ENCODE measurements around the gene BLCAP.
"Not testable (repeated sequence)": the region's sequence is repeated elsewhere in the genome, so short reads cannot be mapped to it uniquely, and the experiment has no call there.

Gene BLCAP

DNA sequence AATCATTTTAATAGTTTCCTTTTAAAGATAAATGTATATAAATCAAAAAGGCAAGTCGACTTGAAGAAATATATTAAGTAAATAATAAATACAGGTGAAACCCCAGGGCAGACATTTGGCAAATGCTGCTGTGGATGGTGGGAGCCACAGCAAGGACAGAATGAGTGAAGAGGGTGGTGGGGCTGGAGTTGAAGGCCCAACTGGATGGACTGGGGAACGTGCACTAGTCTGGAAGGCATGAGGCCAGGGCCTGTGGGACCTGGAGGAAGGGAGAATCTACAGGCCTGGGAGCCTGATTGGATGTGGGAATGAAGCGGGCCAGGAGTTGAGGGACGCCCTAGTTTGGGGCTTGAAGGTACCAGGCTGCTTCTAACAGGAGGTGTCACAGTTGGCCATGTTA is 30.6 kb upstream of the BLCAP start:
- Histone ChIP-seq H3K4me3 (ENCODE audit: low read depth, low read length) (no peak overlapping the region), H3K36me3 (ENCODE audit: control insufficient read depth in 2 of 2, insufficient read depth in 1 of 2, low read length in 2 of 2) (no peaks in the 10 kb centered on the region), H3K9me3 (ENCODE audit: control insufficient read depth, insufficient read depth, low read depth, low read length) (no peaks in the 10 kb centered on the region), H3K4me1 (ENCODE audit: control insufficient read depth, insufficient read depth, low read length) (no peaks in the 10 kb centered on the region), H3K27ac (ENCODE audit: extremely low read depth, low read depth, low read length) (no peak overlapping the region)
- CTCF ChIA-PET = no interaction called here
- TF ChIP-seq OSR2 (tag by site-specific recombination; IDR thresholded peaks at IDR 0.05) = no peak
- POLR2A ChIA-PET = no interaction called here

- Histone ChIP-seq H3K4me1 (ENCODE audit: control insufficient read depth, insufficient read depth, low read length) (no peaks in the 10 kb centered on the region), H3K27ac (ENCODE audit: extremely low read depth, low read depth, low read length) (no peak overlapping the region), H3K36me3 (ENCODE audit: control insufficient read depth in 2 of 2, insufficient read depth in 1 of 2, low read length in 2 of 2) (no peaks in the 10 kb centered on the region), H3K9me3 (ENCODE audit: control insufficient read depth, insufficient read depth, low read depth, low read length) (no peaks in the 10 kb centered on the region), H3K4me3 (ENCODE audit: low read depth, low read length) (no peak overlapping the region)
- ChIA-PET POLR2A (no interaction called here), CTCF (no interaction called here)
- TF ChIP-seq ZNF114 (tag by site-specific recombination; IDR thresholded peaks at IDR 0.05) = no peak
- no peak for TF ChIP-seq ZNF843 (tag by site-specific recombination; IDR thresholded peaks at IDR 0.05)
These were observed 28.9 kb upstream of the BLCAP start for GRCh38 chr20:37556538-37556937.

DNA sequence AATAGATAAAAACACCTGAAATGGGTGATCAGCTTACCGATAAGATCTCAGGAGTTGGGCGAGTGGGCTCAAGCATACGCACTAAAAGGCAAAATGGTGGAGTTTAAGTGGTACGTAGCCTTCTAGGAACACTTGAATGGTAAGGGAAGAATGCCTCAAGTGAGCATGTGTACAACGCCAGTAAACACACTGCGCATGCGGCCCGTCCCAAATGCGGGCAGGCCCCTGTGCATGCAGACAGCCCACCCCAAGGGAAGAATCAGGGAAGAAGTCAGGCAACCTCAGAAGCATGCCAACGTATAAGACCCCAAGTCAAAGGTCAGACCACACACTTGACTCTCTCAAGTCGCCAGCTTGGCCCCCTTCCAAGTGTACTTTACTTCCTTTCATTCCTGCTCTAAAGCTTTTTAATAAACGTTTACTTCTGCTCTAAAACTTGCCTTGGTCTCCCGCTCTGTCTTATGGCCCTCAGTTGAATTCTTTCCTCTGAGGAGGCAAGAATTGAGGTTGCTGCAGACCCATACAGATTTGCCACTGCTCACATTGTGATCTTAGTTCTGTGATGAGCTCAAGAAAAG is 27.1 kb upstream of the BLCAP start:
- CTCF ChIA-PET = interaction anchor here (0.6 to 2.6 kb wide), 5 partner anchors 10 to 892 kb away, joined by 3 to 22 read pairs (median 3); no protein-coding TSS in a partner anchor
- POLR2A ChIA-PET; H3K36me3 ChIP-seq (ENCODE audit: control insufficient read depth in 2 of 2, insufficient read depth in 1 of 2, low read length in 2 of 2); H3K27ac ChIP-seq (ENCODE audit: extremely low read depth, low read depth, low read length); H3K4me1 ChIP-seq (ENCODE audit: control insufficient read depth, insufficient read depth, low read length); H3K4me3 ChIP-seq (ENCODE audit: low read depth, low read length); H3K9me3 ChIP-seq (ENCODE audit: control insufficient read depth, insufficient read depth, low read depth, low read length): not testable (repeated sequence)

- H3K4me1 ChIP-seq (ENCODE audit: control insufficient read depth, insufficient read depth, low read length) = no peaks in the 10 kb centered on the region
- H3K9me3 ChIP-seq (ENCODE audit: control insufficient read depth, insufficient read depth, low read depth, low read length) = no peaks in the 10 kb centered on the region
- TF ChIP-seq ZNF580 (tag by site-specific recombination; IDR thresholded peaks at IDR 0.05) (no peak), ZFP69B (tag by site-specific recombination; IDR thresholded peaks at IDR 0.05) (no peak), ZNF830 (tag by site-specific recombination; IDR thresholded peaks at IDR 0.05; ENCODE audit: low read depth) (no peak)
- POLR2A ChIA-PET = no interaction called here
- H3K36me3 ChIP-seq (ENCODE audit: control insufficient read depth in 2 of 2, insufficient read depth in 1 of 2, low read length in 2 of 2) = no peaks in the 10 kb centered on the region
- H3K27ac ChIP-seq (ENCODE audit: extremely low read depth, low read depth, low read length) = no peak overlapping the region
- CTCF ChIA-PET = no interaction called here
- no peak overlapping the region for H3K4me3 ChIP-seq (ENCODE audit: low read depth, low read length)
These were observed 24.7 kb upstream of the BLCAP start for GRCh38 chr20:37552415-37552814.

DNA sequence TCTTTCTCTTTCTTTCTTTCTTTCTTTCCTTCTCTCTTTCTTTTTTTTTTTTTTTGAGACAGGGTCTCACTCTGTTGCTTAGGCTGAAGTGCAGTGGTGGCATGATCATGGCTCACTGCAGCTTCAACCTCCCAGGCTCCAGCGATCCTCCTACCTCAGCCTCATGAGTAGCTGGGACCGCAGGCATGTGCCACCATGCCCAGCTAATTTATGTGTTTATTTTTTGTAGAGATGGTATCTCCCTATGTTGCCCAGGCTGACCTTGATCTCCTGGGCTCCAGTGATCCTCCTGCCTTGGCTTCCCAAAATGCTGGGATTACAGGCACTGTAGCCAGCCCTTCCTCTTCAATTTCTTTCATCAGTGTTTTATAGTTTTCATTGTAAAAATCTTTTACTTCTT is 24.0 kb upstream of the BLCAP start:
- H3K4me3 ChIP-seq (ENCODE audit: low read depth, low read length); H3K36me3 ChIP-seq (ENCODE audit: control insufficient read depth in 2 of 2, insufficient read depth in 1 of 2, low read length in 2 of 2); H3K4me1 ChIP-seq (ENCODE audit: control insufficient read depth, insufficient read depth, low read length); H3K9me3 ChIP-seq (ENCODE audit: control insufficient read depth, insufficient read depth, low read depth, low read length); H3K27ac ChIP-seq (ENCODE audit: extremely low read depth, low read depth, low read length): not testable (repeated sequence)
- CTCF ChIA-PET = interaction anchor here (0.9 kb wide), 1 partner anchor 13 kb away, joined by 3 read pairs; no protein-coding TSS in a partner anchor
- POLR2A ChIA-PET = interaction anchor here (0.7 kb wide), 1 partner anchor 54 kb away, joined by 3 read pairs; no protein-coding TSS in a partner anchor
- peak; percentile 85 for TF ChIP-seq PRDM10 (tag by site-specific recombination; IDR thresholded peaks at IDR 0.05)

DNA sequence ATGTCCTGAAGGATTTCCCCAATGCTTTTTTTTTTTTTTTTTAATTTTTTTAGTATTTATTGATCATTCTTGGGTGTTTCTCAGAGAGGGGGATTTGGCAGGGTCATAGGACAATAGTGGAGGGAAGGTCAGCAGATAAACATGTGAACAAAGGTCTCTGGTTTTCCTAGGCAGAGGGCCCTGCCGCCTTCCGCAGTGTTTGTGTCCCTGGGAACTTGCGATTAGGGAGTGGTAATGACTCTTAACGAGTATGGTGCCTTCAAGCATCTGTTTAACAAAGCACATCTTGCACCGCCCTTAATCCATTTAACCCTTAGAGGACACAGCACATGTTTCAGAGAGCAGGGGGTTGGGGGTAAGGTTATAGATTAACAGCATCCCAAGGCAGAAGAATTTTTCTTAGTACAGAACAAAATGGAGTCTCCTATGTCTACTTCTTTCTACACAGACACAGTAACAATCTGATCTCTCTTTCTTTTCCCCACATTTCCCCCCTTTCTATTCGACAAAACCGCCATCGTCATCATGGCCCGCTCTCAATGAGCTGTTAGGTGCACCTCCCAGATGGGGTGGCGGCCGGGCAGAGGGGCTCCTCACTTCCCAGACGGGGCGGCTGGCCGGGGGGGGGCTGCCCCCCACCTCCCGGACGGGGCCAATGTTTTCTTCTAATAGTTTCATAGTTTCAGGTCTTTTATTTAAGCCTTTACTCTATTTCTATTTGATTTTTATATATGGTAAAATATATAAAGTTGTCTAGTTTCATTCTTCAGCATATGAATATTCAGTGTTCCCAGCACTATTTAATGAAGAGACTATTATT is 22.6 kb upstream of the BLCAP start:
- H3K27ac ChIP-seq (ENCODE audit: extremely low read depth, low read depth, low read length); H3K4me3 ChIP-seq (ENCODE audit: low read depth, low read length); H3K9me3 ChIP-seq (ENCODE audit: control insufficient read depth, insufficient read depth, low read depth, low read length); H3K36me3 ChIP-seq (ENCODE audit: control insufficient read depth in 2 of 2, insufficient read depth in 1 of 2, low read length in 2 of 2); H3K4me1 ChIP-seq (ENCODE audit: control insufficient read depth, insufficient read depth, low read length); POLR2A ChIA-PET; CTCF ChIA-PET: not testable (repeated sequence)

Measured in HEK293 (cell line).